GM20431 (cell line): Measurements from ENCODE around the gene LMO7.

Source experiments
- in situ Hi-C: fragments of 300-500 bp; cut with MseI, MboI; formaldehyde crosslinking; loops from one replicate; pipeline ENCODE4 v1.15.0; 2020; ENCODE audit warnings: low sequenced_read_pairs; ENCODE audit not compliant: unreplicated experiment

LMO7 gene

DNA sequence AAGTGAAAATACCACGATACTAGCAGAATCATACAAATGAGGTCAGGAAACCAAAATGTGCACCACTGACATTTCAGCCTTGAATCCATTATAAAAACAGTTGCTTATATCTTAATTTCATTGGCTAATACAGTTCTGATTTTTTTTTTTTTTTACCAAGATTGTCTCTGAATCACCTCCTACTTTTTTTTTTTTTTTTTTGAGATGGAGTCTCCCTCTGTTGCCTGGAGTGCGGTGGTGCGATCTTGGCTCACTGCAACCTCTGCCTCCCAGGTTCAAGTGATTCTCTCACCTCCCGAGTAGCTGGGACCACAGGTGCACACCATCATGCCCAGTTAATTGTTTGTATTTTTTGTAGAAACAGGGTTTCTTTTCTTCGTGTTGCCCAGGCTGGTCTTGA lies 270.2 kb downstream of the LMO7 start:
- in situ Hi-C loops: no loop called here

DNA sequence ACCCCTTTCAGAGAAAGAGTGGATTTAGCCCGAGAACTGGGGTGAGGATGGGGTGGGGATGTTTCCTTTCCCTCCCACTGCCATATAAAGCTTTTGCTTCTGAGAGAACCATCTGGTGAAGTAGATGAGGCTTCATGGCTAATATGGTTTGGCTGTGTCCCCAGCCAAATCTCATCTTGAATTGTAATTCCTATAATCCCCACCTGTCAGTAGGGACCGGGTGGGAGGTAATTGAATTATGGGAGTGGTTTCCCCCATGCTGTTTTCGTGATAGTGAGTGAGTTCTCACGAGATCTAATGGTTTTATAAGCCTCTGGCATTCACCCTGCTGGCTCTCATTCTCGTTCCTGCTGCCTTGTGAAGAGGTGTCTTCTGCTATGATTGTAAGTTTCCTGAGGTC lies 270.9 kb downstream of the LMO7 start:
- in situ Hi-C loops: no loop called here

DNA sequence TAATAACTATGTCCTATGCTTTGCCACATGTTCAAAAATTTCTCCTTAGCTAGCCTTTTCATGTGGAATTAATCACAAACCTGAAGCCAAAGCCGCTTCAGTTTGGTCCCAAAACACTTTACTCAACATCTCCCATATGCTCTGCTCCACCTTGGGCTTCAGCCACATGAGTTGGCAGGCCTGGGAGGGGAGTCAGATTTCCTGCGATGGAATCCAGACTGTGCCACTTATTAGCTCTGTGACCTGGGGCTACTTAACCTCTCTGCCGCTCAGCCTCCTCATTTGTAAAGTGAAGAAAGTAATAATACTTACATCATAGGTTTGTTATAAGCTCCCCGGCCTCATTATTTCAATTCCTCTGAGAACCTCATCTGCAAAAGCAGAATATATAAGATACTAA lies 272.0 kb downstream of the LMO7 start:
- in situ Hi-C loops: no loop called here
